CD8-positive, alpha-beta memory T cell (primary cell): ENCODE measurements around the gene MACROD2. TPM values are rescaled to one million over a fixed set of nuclear protein-coding genes. Genes with fewer than 3 reads are reported as not detected.

Experiments used
- CTCF ChIA-PET: fragments of 350-600 bp; sonication (Branson Sonifier 250); formaldehyde crosslinking; loops from one replicate; lab custom pipeline; 2021; ENCODE audit warnings: antibody characterized with exemption; lab: Charles Lee
- POLR2A ChIA-PET: fragments of 350-600 bp; sonication (Branson Sonifier 250); formaldehyde crosslinking; loops from one replicate; lab custom pipeline; 2021; ENCODE audit warnings: antibody characterized with exemption; lab: Charles Lee
- DNase-seq, 5 donors: peaks; one replicate each; pipeline versions ENCODE4 v3.0.0 to v3.0.0-alpha.2; 2020 to 2022; ENCODE audit warnings: mixed read lengths in 1 of 5
- H3K27ac ChIP-seq: one replicate; pipeline ENCODE4 v1.7.0; 2013; ENCODE audit warnings: low read depth, mild to moderate bottlenecking, low read length, moderate library complexity
- H3K27me3 ChIP-seq: 2 replicates; pipeline ENCODE4 v1.7.0; 2013; ENCODE audit warnings: low read length, mild to moderate bottlenecking; ENCODE audit not compliant: insufficient read depth, poor library complexity, severe bottlenecking
- H3K36me3 ChIP-seq: 2 replicates; pipeline ENCODE4 v1.7.0; 2013; ENCODE audit warnings: mild to moderate bottlenecking, low read length, moderate library complexity; ENCODE audit not compliant: insufficient read depth
- H3K4me1 ChIP-seq: 2 replicates; pipeline ENCODE4 v1.7.0; 2013; ENCODE audit warnings: mild to moderate bottlenecking, low read length, moderate library complexity; ENCODE audit not compliant: insufficient read depth
- H3K4me3 ChIP-seq: 2 replicates; pipeline ENCODE4 v1.7.0; 2013; ENCODE audit warnings: mild to moderate bottlenecking, low read length
- H3K9me3 ChIP-seq: 2 replicates; pipeline ENCODE4 v1.7.0; 2013; ENCODE audit warnings: mild to moderate bottlenecking, low read length
- H3K27ac Mint-ChIP-seq, 8 donors: one replicate each; pipeline ENCODE4 v1.8.0; 2020 to 2021; ENCODE audit warnings: mixed read lengths in 8 of 8, mild to moderate bottlenecking in 6 of 8, inconsistent platforms in 3 of 8, moderate library complexity in 3 of 8
- H3K27me3 Mint-ChIP-seq, 2 donors: one replicate each; pipeline ENCODE4 v1.8.0; 2020 to 2021; ENCODE audit warnings: mixed read lengths in 2 of 2, mild to moderate bottlenecking in 1 of 2, moderate library complexity in 1 of 2
- H3K36me3 Mint-ChIP-seq, 3 donors: one replicate each; pipeline ENCODE4 v1.8.0; 2020 to 2021; ENCODE audit warnings: mixed read lengths in 3 of 3, inconsistent platforms in 1 of 3, mild to moderate bottlenecking in 1 of 3
- H3K4me1 Mint-ChIP-seq, 3 donors: one replicate each; pipeline ENCODE4 v1.8.0; 2020 to 2021; ENCODE audit warnings: mixed read lengths in 3 of 3, inconsistent platforms in 1 of 3, mild to moderate bottlenecking in 1 of 3
- H3K4me3 Mint-ChIP-seq, 7 donors: one replicate each; pipeline ENCODE4 v1.8.0; 2020 to 2021; ENCODE audit warnings: mixed read lengths in 7 of 7, mild to moderate bottlenecking in 6 of 7, moderate library complexity in 4 of 7, inconsistent platforms in 2 of 7
- H3K9me3 Mint-ChIP-seq, 5 donors: one replicate each; pipeline ENCODE4 v1.8.0; 2020 to 2022; ENCODE audit warnings: mixed read lengths in 5 of 5, mild to moderate bottlenecking in 3 of 5, moderate library complexity in 2 of 5, inconsistent platforms in 1 of 5
- polyA plus RNA-seq: library from polyadenylated mRNA; unstranded; fragments of 300-500 nt; fragmentation: Illumina TruSeq; gene quantifications from one replicate; pipeline ENCODE4 v1.2.3, GENCODE V29; 2021
- total RNA-seq, 2 experiments: library from RNA; stranded (reverse); gene quantifications; one replicate each; pipeline ENCODE4 v1.2.3, GENCODE V29; 2021

MACROD2 gene
- total and polyA plus RNA-seq, 3 experiments from 2014 or later = not detected

DNA sequence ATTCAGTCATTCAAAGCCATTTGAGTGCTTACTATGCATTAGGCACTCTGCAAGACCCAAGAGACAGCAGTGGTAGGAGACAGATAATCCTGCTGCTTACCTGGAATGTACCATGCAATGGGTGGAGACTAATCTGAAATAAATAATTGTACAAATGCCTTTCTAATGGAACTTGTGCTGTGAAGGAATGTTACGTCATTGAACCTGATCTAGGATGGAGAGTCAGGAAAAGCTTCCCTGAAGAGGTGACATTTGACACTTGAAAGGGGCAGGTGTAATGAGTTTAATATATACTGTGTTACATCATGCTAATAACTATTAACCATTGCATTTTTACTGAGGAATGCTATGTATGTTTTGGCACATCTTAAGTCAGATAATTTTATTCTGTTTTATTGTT lies 833.1 kb downstream of the MACROD2 start:
- CTCF ChIA-PET = no interaction called here
- Histone ChIP-seq H3K4me1 (no peaks in the 10 kb centered on the region), H3K27ac (no peak overlapping the region), H3K36me3 (no peaks in the 10 kb centered on the region), H3K27me3 (no peaks in the 10 kb centered on the region), H3K9me3 (no peaks in the 10 kb centered on the region), H3K4me3 (no peak overlapping the region)
- H3K36me3 Mint-ChIP-seq = no peaks in the 10 kb centered on the region
- H3K4me3 Mint-ChIP-seq = no peak overlapping the region
- POLR2A ChIA-PET = no interaction called here
- H3K9me3 Mint-ChIP-seq = peaks cover 0 to 21% (median 7%) of the 10 kb centered on the region in 5 donors
- H3K4me1 Mint-ChIP-seq = no peaks in the 10 kb centered on the region
- H3K27me3 Mint-ChIP-seq = no peaks in the 10 kb centered on the region
- H3K27ac Mint-ChIP-seq = no peak overlapping the region
- DNase-seq = no peak

- no peak for DNase-seq
- Mint-ChIP-seq H3K4me3 (no peak overlapping the region), H3K36me3 (no peaks in the 10 kb centered on the region), H3K9me3 (peaks cover 0 to 13% (median 7%) of the 10 kb centered on the region in 5 donors), H3K27me3 (no peaks in the 10 kb centered on the region), H3K4me1 (no peaks in the 10 kb centered on the region), H3K27ac (no peak overlapping the region)
- no peaks in the 10 kb centered on the region for H3K9me3 ChIP-seq
- H3K27me3 ChIP-seq = no peaks in the 10 kb centered on the region
- H3K4me1 ChIP-seq = no peaks in the 10 kb centered on the region
- POLR2A ChIA-PET = no interaction called here
- no peak overlapping the region for H3K4me3 ChIP-seq
- H3K36me3 ChIP-seq = no peaks in the 10 kb centered on the region
- H3K27ac ChIP-seq = no peak overlapping the region
- CTCF ChIA-PET = no interaction called here
These were observed 834.6 kb downstream of the MACROD2 start for GRCh38 chr20:14829906-14830305.

DNA sequence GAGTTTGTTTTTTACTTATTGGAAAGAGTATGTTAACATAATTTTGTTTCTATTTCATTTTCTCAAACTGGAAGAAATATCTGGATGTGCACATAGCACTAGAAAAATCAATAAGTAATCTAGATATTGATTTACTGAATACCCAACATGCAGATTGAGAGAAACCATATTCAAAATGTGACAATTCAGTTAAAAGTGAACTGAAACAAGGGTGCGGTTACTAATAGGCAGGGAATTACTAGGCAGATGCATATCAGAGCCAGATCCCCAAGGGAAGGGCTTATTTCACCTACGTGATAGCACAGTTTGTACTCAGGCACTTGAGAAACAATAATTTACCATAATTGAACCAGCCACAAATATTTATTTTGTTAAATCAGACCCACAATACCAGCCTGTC lies 835.1 kb downstream of the MACROD2 start:
- no peak overlapping the region for H3K4me3 Mint-ChIP-seq
- POLR2A ChIA-PET = no interaction called here
- H3K36me3 ChIP-seq = no peaks in the 10 kb centered on the region
- no peaks in the 10 kb centered on the region for H3K36me3 Mint-ChIP-seq
- H3K4me1 ChIP-seq = no peaks in the 10 kb centered on the region
- no peak overlapping the region for H3K27ac ChIP-seq
- no peaks in the 10 kb centered on the region for H3K27me3 Mint-ChIP-seq
- no peaks in the 10 kb centered on the region for H3K4me1 Mint-ChIP-seq
- no peaks in the 10 kb centered on the region for H3K27me3 ChIP-seq
- H3K27ac Mint-ChIP-seq = no peak overlapping the region
- no peaks in the 10 kb centered on the region for H3K9me3 ChIP-seq
- CTCF ChIA-PET = no interaction called here
- peaks cover 0 to 13% (median 5%) of the 10 kb centered on the region in 5 donors for H3K9me3 Mint-ChIP-seq
- no peak overlapping the region for H3K4me3 ChIP-seq
- no peak for DNase-seq

GRCh38 chr20:14830899-14831298 lies 835.6 kb downstream of the MACROD2 start:
- Mint-ChIP-seq H3K4me1 (no peaks in the 10 kb centered on the region), H3K27me3 (no peaks in the 10 kb centered on the region), H3K27ac (no peak overlapping the region), H3K9me3 (peaks cover 0 to 10% (median 5%) of the 10 kb centered on the region in 5 donors), H3K4me3 (no peak overlapping the region), H3K36me3 (no peaks in the 10 kb centered on the region)
- Histone ChIP-seq H3K27me3 (no peaks in the 10 kb centered on the region), H3K27ac (no peak overlapping the region), H3K36me3 (no peaks in the 10 kb centered on the region), H3K4me1 (no peaks in the 10 kb centered on the region), H3K9me3 (no peaks in the 10 kb centered on the region), H3K4me3 (no peak overlapping the region)
- ChIA-PET POLR2A (no interaction called here), CTCF (no interaction called here)
- DNase-seq = no peak

GRCh38 chr20:14832630-14833029 lies 837.3 kb downstream of the MACROD2 start:
- Mint-ChIP-seq H3K4me1 (no peaks in the 10 kb centered on the region), H3K27me3 (no peaks in the 10 kb centered on the region), H3K4me3 (no peak overlapping the region), H3K9me3 (peaks cover 0 to 10% (median 7%) of the 10 kb centered on the region in 5 donors), H3K27ac (no peak overlapping the region), H3K36me3 (no peaks in the 10 kb centered on the region)
- H3K4me3 ChIP-seq = no peak overlapping the region
- no peaks in the 10 kb centered on the region for H3K4me1 ChIP-seq
- H3K27ac ChIP-seq = no peak overlapping the region
- no peaks in the 10 kb centered on the region for H3K27me3 ChIP-seq
- DNase-seq = no peak
- POLR2A ChIA-PET = no interaction called here
- no peaks in the 10 kb centered on the region for H3K36me3 ChIP-seq
- CTCF ChIA-PET = no interaction called here
- H3K9me3 ChIP-seq = no peaks in the 10 kb centered on the region

GRCh38 chr20:14838663-14839628 lies 843.6 kb downstream of the MACROD2 start:
- Histone ChIP-seq H3K9me3 (no peaks in the 10 kb centered on the region), H3K27me3 (no peaks in the 10 kb centered on the region), H3K27ac (no peak overlapping the region), H3K36me3 (no peaks in the 10 kb centered on the region), H3K4me3 (no peak overlapping the region), H3K4me1 (no peaks in the 10 kb centered on the region)
- POLR2A ChIA-PET = no interaction called here
- no peaks in the 10 kb centered on the region for H3K27me3 Mint-ChIP-seq
- H3K4me3 Mint-ChIP-seq = no peak overlapping the region
- CTCF ChIA-PET = no interaction called here
- no peak for DNase-seq
- H3K9me3 Mint-ChIP-seq = peaks cover 0 to 10% (median 8%) of the 10 kb centered on the region in 5 donors
- no peak overlapping the region for H3K27ac Mint-ChIP-seq
- no peaks in the 10 kb centered on the region for H3K4me1 Mint-ChIP-seq
- H3K36me3 Mint-ChIP-seq = no peaks in the 10 kb centered on the region

DNA sequence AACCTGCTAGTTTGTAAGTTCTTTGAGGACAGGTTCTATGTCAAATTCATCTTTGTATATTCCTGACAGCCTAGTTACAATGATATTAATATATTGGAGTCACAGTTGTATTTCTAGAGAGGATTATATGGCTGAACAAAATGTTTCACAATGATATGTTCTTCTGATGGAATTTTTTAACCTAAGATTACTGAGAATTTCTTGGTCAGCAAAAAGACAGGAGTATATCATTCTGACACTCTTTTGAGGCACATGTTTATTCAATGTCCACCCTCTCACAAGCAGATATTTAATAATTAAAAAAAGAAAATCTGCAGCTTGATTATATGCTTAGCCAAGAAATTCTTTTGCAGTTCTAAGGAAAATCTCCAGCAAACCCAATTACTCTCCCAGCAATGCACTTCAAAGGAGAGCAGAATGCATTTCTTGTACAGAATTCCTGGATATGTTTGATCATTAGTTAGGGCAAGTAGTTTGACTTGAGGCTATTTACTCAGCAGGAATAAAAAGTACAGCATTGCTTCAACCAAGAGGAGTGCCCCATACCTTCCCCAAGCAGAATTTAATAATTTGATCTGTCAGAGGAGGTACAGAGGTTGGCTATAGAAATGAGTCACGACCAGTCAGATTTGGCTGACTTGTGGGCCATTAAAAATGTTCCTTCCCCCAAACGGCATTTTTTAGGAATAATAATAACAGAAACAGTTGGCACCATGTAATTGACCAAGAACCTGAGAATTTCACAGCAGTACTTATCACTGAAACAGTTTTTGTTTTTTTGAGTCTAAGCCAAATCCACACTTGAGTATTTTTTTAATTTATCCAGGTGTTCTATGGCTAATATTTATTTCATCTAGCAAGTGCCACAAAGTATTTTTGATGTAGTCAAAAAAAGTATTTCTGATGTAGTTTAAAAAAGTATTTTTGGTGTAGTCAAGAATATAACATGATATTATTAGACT lies 850.2 kb downstream of the MACROD2 start:
- no peak overlapping the region for H3K4me3 Mint-ChIP-seq
- Histone ChIP-seq H3K9me3 (no peaks in the 10 kb centered on the region), H3K27me3 (no peaks in the 10 kb centered on the region), H3K36me3 (no peaks in the 10 kb centered on the region), H3K4me3 (no peak overlapping the region), H3K27ac (no peak overlapping the region), H3K4me1 (no peaks in the 10 kb centered on the region)
- H3K36me3 Mint-ChIP-seq = no peaks in the 10 kb centered on the region
- DNase-seq = no peak
- POLR2A ChIA-PET = no interaction called here
- peak overlapping the region in 1 of 8 donors; percentile 10 for H3K27ac Mint-ChIP-seq
- CTCF ChIA-PET = no interaction called here
- peaks cover 0 to 2% of the 10 kb centered on the region in 2 donors for H3K27me3 Mint-ChIP-seq
- H3K9me3 Mint-ChIP-seq = peaks cover 0 to 24% (median 0%) of the 10 kb centered on the region in 5 donors
- no peaks in the 10 kb centered on the region for H3K4me1 Mint-ChIP-seq

DNA sequence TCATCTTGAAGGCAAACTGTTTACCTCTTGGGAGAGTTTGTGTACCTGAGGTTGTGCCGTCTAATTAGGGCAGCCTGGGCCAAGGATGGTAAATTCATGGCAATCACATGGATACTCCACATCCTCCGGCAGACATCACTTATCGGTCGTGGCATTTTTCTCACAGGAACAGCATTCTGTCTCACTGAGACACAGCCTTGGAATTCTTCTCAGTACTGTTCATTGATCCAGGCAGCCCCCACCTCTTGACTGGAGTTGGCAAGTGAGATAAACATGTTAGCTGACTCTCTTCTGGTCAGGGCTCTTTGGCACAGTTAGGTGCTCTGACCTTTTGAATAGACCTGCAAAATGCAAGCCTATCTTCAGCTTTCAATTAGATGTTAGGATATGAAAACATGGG lies 853.5 kb downstream of the MACROD2 start:
- no peak for DNase-seq
- Histone ChIP-seq H3K27me3 (no peaks in the 10 kb centered on the region), H3K27ac (no peak overlapping the region), H3K9me3 (no peaks in the 10 kb centered on the region), H3K4me3 (no peak overlapping the region), H3K4me1 (no peaks in the 10 kb centered on the region), H3K36me3 (no peaks in the 10 kb centered on the region)
- Mint-ChIP-seq H3K36me3 (peaks cover 0 to 5% (median 1%) of the 10 kb centered on the region in 3 donors), H3K4me3 (no peak overlapping the region), H3K9me3 (peaks cover 2 to 31% (median 4%) of the 10 kb centered on the region in 5 donors), H3K27me3 (peaks cover 0 to 2% of the 10 kb centered on the region in 2 donors), H3K4me1 (peaks cover 0 to 2% (median 0%) of the 10 kb centered on the region in 3 donors), H3K27ac (no peak overlapping the region)
- ChIA-PET CTCF (no interaction called here), POLR2A (no interaction called here)
